ENCODE measurements around the gene HOXA10. TPM values are rescaled to one million over a fixed set of nuclear protein-coding genes. Genes with fewer than 3 reads are reported as not detected.
A peak's percentile ranks its signal among the peaks of the same experiment; 100 is the strongest.

The HOXA10 gene
- polyA plus RNA-seq, 1 donor, result 23.8 TPM

GRCh38 chr7:27203964-27204594 is 30.0 kb upstream of the HOXA10 start:
- no peak for DNase-seq (ENCODE audit: low read depth)

- no peak for DNase-seq (ENCODE audit: low read depth)
Observed at GRCh38 chr7:27203365-27203953, 29.3 kb upstream of the HOXA10 start.

GRCh38 chr7:27202862-27203134 is 28.7 kb upstream of the HOXA10 start:
- no peak for DNase-seq (ENCODE audit: low read depth)

- no peak for DNase-seq (ENCODE audit: low read depth)
Observed at GRCh38 chr7:27202018-27202861, 28.1 kb upstream of the HOXA10 start.

GRCh38 chr7:27201580-27202017 is 27.5 kb upstream of the HOXA10 start:
- no peak for DNase-seq (ENCODE audit: low read depth)

GRCh38 chr7:27200761-27201579 is 26.9 kb upstream of the HOXA10 start:
- DNase-seq (ENCODE audit: low read depth), result no peak

- DNase-seq (ENCODE audit: low read depth), result no peak
Observed at GRCh38 chr7:27199849-27200760, 26.0 kb upstream of the HOXA10 start, which contains the start of gene HOXA13. Gene HOXA13, minus strand, starts transcription at chr7:27200091. Its CDS starts 14 bp downstream, at chr7:27200077.

- no peak for DNase-seq (ENCODE audit: low read depth)
Observed at GRCh38 chr7:27198871-27199801, 25.0 kb upstream of the HOXA10 start.

GRCh38 chr7:27198138-27198841 is 24.2 kb upstream of the HOXA10 start:
- no peak for DNase-seq (ENCODE audit: low read depth)

GRCh38 chr7:27197137-27198042 is 23.3 kb upstream of the HOXA10 start:
- no peak for DNase-seq (ENCODE audit: low read depth)

- DNase-seq (ENCODE audit: low read depth), result peak; percentile 65
Observed at GRCh38 chr7:27196287-27196767, 22.2 kb upstream of the HOXA10 start.

GRCh38 chr7:27194686-27195379 is 20.7 kb upstream of the HOXA10 start:
- no peak for DNase-seq (ENCODE audit: low read depth)

- DNase-seq (ENCODE audit: low read depth), result no peak
Observed at GRCh38 chr7:27194002-27194352, 19.9 kb upstream of the HOXA10 start.

GRCh38 chr7:27193335-27194001 is 19.3 kb upstream of the HOXA10 start:
- DNase-seq (ENCODE audit: low read depth), result no peak

- no peak for DNase-seq (ENCODE audit: low read depth)
Observed at GRCh38 chr7:27192546-27193334, 18.6 kb upstream of the HOXA10 start.

Data from forelimb muscle (tissue), 1 donor.